ENCODE data around the gene COMP. TPM values are rescaled to one million over a fixed set of nuclear protein-coding genes. Genes with fewer than 3 reads are reported as not detected.

The COMP gene
- total RNA-seq, 6 donors from 2014 or later = 1.8 to 8.5 (median 4.3) TPM; not detected in 2

DNA sequence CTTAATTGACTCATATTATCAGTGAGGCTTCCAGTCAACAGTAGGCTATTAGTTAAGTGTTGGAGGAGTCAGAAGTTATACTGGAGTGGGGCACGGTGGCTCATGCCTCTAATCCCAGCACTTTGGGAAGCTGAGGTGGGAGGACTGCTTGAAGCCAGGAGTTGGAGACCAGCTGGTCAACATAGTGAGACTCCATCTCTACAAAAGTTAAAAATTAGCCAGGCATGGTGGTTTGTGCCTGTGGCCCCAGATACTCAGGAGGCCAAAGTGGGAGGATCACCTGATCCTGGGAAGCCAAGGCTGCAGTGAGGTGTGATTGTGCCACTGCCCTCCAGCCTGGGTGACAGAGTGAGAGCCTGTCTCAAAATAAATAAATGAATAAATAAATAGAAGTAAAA, 53.2 kb downstream of the COMP start:
- no peak overlapping the region for H3K27ac ChIP-seq
- H3K27me3 ChIP-seq = no peaks in the 10 kb centered on the region
- ATAC-seq (ENCODE audit: low FRiP score in 2 of 2) (no peak), DNase-seq (peak in 1 of 2 donors; percentile 42)
- no peaks in the 10 kb centered on the region for H3K36me3 ChIP-seq
- TF ChIP-seq POLR2AphosphoS5 (IDR thresholded peaks at IDR 0.05) (no peak), EP300 (IDR thresholded peaks at IDR 0.05) (no peak), POLR2A (IDR thresholded peaks at IDR 0.05) (no peak)
- TF ChIP-seq, protein P1, sequence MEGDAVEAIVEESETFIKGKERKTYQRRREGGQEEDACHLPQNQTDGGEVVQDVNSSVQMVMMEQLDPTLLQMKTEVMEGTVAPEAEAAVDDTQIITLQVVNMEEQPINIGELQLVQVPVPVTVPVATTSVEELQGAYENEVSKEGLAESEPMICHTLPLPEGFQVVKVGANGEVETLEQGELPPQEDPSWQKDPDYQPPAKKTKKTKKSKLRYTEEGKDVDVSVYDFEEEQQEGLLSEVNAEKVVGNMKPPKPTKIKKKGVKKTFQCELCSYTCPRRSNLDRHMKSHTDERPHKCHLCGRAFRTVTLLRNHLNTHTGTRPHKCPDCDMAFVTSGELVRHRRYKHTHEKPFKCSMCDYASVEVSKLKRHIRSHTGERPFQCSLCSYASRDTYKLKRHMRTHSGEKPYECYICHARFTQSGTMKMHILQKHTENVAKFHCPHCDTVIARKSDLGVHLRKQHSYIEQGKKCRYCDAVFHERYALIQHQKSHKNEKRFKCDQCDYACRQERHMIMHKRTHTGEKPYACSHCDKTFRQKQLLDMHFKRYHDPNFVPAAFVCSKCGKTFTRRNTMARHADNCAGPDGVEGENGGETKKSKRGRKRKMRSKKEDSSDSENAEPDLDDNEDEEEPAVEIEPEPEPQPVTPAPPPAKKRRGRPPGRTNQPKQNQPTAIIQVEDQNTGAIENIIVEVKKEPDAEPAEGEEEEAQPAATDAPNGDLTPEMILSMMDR (IDR thresholded peaks at IDR 0.05) = no peak
- 69 to 71% methylated on average over 1 of the region's 1 CpG for WGBS, 2 donors
- H3K4me1 ChIP-seq = peaks cover 14 to 31% (median 28%) of the 10 kb centered on the region in 4 donors
- no peaks in the 10 kb centered on the region for H3K9me3 ChIP-seq
- H3K4me3 ChIP-seq = no peak overlapping the region

- WGBS, 2 donors = 74 to 78% methylated on average over 8 to 10 of the region's 10 CpGs
- DNase-seq = no peak
- no peak overlapping the region for H3K27ac ChIP-seq
- no peaks in the 10 kb centered on the region for H3K27me3 ChIP-seq
- no peaks in the 10 kb centered on the region for H3K9me3 ChIP-seq
- no peak for ATAC-seq (ENCODE audit: low FRiP score in 2 of 2)
- peaks cover 12 to 27% (median 23%) of the 10 kb centered on the region in 4 donors for H3K4me1 ChIP-seq
- TF ChIP-seq POLR2AphosphoS5 (IDR thresholded peaks at IDR 0.05) (no peak), POLR2A (IDR thresholded peaks at IDR 0.05) (no peak), EP300 (IDR thresholded peaks at IDR 0.05) (no peak)
- TF ChIP-seq, protein P1 (IDR thresholded peaks at IDR 0.05) = no peak
- no peaks in the 10 kb centered on the region for H3K36me3 ChIP-seq
- no peak overlapping the region for H3K4me3 ChIP-seq
Observed at GRCh38 chr19:18737337-18737953, 53.7 kb downstream of the COMP start.

DNA sequence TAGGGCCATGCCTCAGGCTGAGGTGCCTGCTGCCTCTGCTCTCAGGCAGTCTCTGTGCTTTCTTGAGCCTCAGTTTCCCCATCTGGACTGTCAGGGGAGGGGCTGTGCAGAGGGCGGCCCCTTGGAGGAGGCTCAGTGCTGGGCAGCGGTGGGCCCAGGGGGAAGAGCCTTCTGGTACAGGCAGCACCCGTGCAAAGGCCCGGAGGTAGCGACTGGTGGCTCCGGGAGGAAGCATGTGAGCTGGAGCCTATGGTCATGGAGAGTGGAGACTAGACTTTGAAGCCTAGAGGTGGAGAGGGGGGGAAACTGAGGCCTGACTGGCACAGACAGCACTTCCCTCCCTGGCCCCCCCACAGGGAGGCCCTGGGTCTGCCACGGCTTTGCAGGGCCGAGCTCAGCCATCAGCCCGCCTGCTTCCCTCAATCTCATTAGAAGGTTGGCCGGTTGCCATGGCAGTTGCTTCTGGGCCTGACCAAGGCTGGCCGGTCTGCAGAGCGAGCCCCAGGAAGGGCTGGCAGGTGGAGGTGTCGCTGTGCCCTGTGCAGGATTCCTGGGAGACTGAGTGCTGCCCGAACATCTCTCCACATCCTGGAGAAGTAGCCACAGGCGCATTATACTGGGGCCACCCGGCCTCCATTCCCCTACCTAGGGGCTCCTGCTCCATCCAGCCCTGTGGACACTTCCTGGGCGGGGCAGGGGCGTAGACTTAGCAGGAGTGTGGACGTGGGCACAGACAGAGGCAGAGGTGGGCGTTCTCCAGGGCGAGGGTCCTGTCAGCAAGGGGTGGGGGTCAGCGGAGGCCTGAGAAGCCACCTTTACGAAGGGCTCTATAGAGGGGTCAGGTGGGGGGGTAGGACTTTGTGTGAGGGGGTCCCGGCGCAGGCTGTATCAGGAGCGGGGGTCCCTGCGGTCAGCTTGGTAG, 54.4 kb downstream of the COMP start:
- ATAC-seq (ENCODE audit: low FRiP score in 2 of 2) (peak in 1 of 2 donors; percentile 27), DNase-seq (no peak)
- 86 to 98% methylated on average over 6 to 26 of the region's 27 CpGs for WGBS, 2 donors
- Histone ChIP-seq H3K27ac (no peak overlapping the region), H3K4me1 (peaks cover 7 to 19% (median 16%) of the 10 kb centered on the region in 4 donors), H3K4me3 (no peak overlapping the region), H3K9me3 (no peaks in the 10 kb centered on the region), H3K36me3 (no peaks in the 10 kb centered on the region), H3K27me3 (no peaks in the 10 kb centered on the region)
- TF ChIP-seq EP300 (IDR thresholded peaks at IDR 0.05) (no peak), POLR2A (IDR thresholded peaks at IDR 0.05) (no peak), POLR2AphosphoS5 (IDR thresholded peaks at IDR 0.05) (no peak)
- TF ChIP-seq, protein P1 (IDR thresholded peaks at IDR 0.05) = no peak

GRCh38 chr19:18735752-18736151, 55.4 kb downstream of the COMP start:
- no peak overlapping the region for H3K27ac ChIP-seq

More at GRCh38 chr19:18735752-18736151, 55.4 kb downstream of the COMP start:
- Histone ChIP-seq H3K9me3 (no peaks in the 10 kb centered on the region), H3K4me1 (peaks cover under 1 to 10% (median 6%) of the 10 kb centered on the region in 4 donors), H3K4me3 (no peak overlapping the region), H3K36me3 (no peaks in the 10 kb centered on the region), H3K27me3 (no peaks in the 10 kb centered on the region)
- 82 to 100% methylated on average over 2 to 9 of the region's 9 CpGs for WGBS, 2 donors
- ATAC-seq (ENCODE audit: low FRiP score in 2 of 2) (no peak), DNase-seq (no peak)
- TF ChIP-seq, protein P1 (IDR thresholded peaks at IDR 0.05) = no peak
- TF ChIP-seq POLR2AphosphoS5 (IDR thresholded peaks at IDR 0.05) (no peak), EP300 (IDR thresholded peaks at IDR 0.05) (no peak), POLR2A (IDR thresholded peaks at IDR 0.05) (no peak)
